DMS153 treated with DMSO at 0.1 percent for 48 hours (cell line): ENCODE measurements around the gene PPDPF.

ENCODE experiments used
- DNase-seq: peaks from one replicate; lab custom pipeline; 2025; ENCODE audit not compliant: unreplicated experiment; lab: John Stamatoyannopoulos, UW

The PPDPF gene

GRCh38 chr20:63487116-63487764 is 33.3 kb upstream of the PPDPF start:
- no peak for DNase-seq

- no peak for DNase-seq
These were observed 32.8 kb upstream of the PPDPF start for GRCh38 chr20:63487781-63488241.

- no peak for DNase-seq
These were observed 32.0 kb upstream of the PPDPF start for GRCh38 chr20:63488315-63489251.

GRCh38 chr20:63490416-63490815 is 30.1 kb upstream of the PPDPF start:
- DNase-seq: no peak

- no peak for DNase-seq
These were observed 29.5 kb upstream of the PPDPF start for GRCh38 chr20:63491078-63491477.

GRCh38 chr20:63491635-63492230 is 28.8 kb upstream of the PPDPF start:
- no peak for DNase-seq

- DNase-seq: no peak
These were observed 28.0 kb upstream of the PPDPF start for GRCh38 chr20:63492518-63492917.

GRCh38 chr20:63492982-63493381 is 27.6 kb upstream of the PPDPF start:
- no peak for DNase-seq

- no peak for DNase-seq
These were observed 27.0 kb upstream of the PPDPF start for GRCh38 chr20:63493563-63494020.

- DNase-seq: no peak
These were observed 26.5 kb upstream of the PPDPF start for GRCh38 chr20:63494084-63494419.

- no peak for DNase-seq
These were observed 26.0 kb upstream of the PPDPF start for GRCh38 chr20:63494420-63495166.

- DNase-seq: no peak
These were observed 25.3 kb upstream of the PPDPF start for GRCh38 chr20:63495167-63495720.

- DNase-seq: no peak
These were observed 24.6 kb upstream of the PPDPF start for GRCh38 chr20:63495741-63496595.

- no peak for DNase-seq
These were observed 23.9 kb upstream of the PPDPF start for GRCh38 chr20:63496596-63497120.

- DNase-seq: no peak
These were observed 23.2 kb upstream of the PPDPF start for GRCh38 chr20:63497138-63497945.

GRCh38 chr20:63497946-63498935 is 22.3 kb upstream of the PPDPF start:
- no peak for DNase-seq

- no peak for DNase-seq
These were observed 21.6 kb upstream of the PPDPF start, which contains the start of gene EEF1A2 for GRCh38 chr20:63498960-63499337. TSS of gene EEF1A2 (minus strand) at chr20:63499083. CDS start at chr20:63497763, 1,320 bp downstream.
